Measurements from ENCODE around the gene MAGI2. TPM values are rescaled to one million over a fixed set of nuclear protein-coding genes. Genes with fewer than 3 reads are reported as not detected.
"Not testable (repeated sequence)": the region's sequence is repeated elsewhere in the genome, so short reads cannot be mapped to it uniquely, and the experiment has no call there.

Gene MAGI2
- total and polyA plus RNA-seq, 4 donors, result 0.37 to 4.1 (median 1.4) TPM

DNA sequence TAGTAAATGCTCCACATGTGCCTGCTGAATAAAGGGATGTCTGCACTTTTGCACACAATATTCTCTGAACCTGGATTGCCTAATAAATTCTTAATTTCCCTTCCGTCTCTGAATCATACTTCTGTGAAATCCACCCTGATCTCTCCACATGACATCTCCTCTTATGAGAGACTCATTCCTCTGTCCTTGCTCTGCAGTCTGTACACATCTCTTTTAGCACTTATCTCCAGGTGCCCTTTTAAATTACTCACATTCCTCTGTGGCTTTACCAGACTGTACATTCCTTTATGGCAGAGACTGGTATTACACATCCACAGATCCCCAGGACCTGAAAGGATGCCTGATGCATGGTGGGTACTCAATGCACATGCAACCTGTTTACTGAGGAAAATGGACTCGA lies 1127.3 kb downstream of the MAGI2 start:
- 92% methylated on average over 2 of the region's 2 CpGs for WGBS
- no peak for TF ChIP-seq TAF1 (conservative IDR thresholded peaks at IDR 0.05)
- TF ChIP-seq, protein P1, sequence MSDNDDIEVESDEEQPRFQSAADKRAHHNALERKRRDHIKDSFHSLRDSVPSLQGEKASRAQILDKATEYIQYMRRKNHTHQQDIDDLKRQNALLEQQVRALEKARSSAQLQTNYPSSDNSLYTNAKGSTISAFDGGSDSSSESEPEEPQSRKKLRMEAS (IDR thresholded peaks at IDR 0.05), result no peak
- TF ChIP-seq RAD21 (IDR thresholded peaks at IDR 0.05), result no peak
- TF ChIP-seq HNF4A (conservative IDR thresholded peaks at IDR 0.05), result no peak
- TF ChIP-seq SP1 (IDR thresholded peaks at IDR 0.05), result no peak
- TF ChIP-seq GABPA (IDR thresholded peaks at IDR 0.05 in 1 of 2, conservative IDR thresholded peaks at IDR 0.05 in 1 of 2), result no peak
- TF ChIP-seq, protein P2, sequence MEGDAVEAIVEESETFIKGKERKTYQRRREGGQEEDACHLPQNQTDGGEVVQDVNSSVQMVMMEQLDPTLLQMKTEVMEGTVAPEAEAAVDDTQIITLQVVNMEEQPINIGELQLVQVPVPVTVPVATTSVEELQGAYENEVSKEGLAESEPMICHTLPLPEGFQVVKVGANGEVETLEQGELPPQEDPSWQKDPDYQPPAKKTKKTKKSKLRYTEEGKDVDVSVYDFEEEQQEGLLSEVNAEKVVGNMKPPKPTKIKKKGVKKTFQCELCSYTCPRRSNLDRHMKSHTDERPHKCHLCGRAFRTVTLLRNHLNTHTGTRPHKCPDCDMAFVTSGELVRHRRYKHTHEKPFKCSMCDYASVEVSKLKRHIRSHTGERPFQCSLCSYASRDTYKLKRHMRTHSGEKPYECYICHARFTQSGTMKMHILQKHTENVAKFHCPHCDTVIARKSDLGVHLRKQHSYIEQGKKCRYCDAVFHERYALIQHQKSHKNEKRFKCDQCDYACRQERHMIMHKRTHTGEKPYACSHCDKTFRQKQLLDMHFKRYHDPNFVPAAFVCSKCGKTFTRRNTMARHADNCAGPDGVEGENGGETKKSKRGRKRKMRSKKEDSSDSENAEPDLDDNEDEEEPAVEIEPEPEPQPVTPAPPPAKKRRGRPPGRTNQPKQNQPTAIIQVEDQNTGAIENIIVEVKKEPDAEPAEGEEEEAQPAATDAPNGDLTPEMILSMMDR (IDR thresholded peaks at IDR 0.05; ENCODE audit: low read depth, low read length, missing input control), result no peak
- no peak for TF ChIP-seq JUND (IDR thresholded peaks at IDR 0.05)
- no peak for TF ChIP-seq FOXA2 (IDR thresholded peaks at IDR 0.05)
- TF ChIP-seq, protein P3, sequence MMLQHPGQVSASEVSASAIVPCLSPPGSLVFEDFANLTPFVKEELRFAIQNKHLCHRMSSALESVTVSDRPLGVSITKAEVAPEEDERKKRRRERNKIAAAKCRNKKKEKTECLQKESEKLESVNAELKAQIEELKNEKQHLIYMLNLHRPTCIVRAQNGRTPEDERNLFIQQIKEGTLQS (IDR thresholded peaks at IDR 0.05), result no peak
- TF ChIP-seq, protein P4, sequence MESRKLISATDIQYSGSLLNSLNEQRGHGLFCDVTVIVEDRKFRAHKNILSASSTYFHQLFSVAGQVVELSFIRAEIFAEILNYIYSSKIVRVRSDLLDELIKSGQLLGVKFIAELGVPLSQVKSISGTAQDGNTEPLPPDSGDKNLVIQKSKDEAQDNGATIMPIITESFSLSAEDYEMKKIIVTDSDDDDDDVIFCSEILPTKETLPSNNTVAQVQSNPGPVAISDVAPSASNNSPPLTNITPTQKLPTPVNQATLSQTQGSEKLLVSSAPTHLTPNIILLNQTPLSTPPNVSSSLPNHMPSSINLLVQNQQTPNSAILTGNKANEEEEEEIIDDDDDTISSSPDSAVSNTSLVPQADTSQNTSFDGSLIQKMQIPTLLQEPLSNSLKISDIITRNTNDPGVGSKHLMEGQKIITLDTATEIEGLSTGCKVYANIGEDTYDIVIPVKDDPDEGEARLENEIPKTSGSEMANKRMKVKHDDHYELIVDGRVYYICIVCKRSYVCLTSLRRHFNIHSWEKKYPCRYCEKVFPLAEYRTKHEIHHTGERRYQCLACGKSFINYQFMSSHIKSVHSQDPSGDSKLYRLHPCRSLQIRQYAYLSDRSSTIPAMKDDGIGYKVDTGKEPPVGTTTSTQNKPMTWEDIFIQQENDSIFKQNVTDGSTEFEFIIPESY (IDR thresholded peaks at IDR 0.05), result no peak
- TF ChIP-seq HNF4G (IDR thresholded peaks at IDR 0.05), result no peak
- TF ChIP-seq, protein P5, sequence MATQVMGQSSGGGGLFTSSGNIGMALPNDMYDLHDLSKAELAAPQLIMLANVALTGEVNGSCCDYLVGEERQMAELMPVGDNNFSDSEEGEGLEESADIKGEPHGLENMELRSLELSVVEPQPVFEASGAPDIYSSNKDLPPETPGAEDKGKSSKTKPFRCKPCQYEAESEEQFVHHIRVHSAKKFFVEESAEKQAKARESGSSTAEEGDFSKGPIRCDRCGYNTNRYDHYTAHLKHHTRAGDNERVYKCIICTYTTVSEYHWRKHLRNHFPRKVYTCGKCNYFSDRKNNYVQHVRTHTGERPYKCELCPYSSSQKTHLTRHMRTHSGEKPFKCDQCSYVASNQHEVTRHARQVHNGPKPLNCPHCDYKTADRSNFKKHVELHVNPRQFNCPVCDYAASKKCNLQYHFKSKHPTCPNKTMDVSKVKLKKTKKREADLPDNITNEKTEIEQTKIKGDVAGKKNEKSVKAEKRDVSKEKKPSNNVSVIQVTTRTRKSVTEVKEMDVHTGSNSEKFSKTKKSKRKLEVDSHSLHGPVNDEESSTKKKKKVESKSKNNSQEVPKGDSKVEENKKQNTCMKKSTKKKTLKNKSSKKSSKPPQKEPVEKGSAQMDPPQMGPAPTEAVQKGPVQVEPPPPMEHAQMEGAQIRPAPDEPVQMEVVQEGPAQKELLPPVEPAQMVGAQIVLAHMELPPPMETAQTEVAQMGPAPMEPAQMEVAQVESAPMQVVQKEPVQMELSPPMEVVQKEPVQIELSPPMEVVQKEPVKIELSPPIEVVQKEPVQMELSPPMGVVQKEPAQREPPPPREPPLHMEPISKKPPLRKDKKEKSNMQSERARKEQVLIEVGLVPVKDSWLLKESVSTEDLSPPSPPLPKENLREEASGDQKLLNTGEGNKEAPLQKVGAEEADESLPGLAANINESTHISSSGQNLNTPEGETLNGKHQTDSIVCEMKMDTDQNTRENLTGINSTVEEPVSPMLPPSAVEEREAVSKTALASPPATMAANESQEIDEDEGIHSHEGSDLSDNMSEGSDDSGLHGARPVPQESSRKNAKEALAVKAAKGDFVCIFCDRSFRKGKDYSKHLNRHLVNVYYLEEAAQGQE (IDR thresholded peaks at IDR 0.05), result no peak
- Histone ChIP-seq H3K36me3 (ENCODE audit: control insufficient read depth in 4 of 4, insufficient read depth in 3 of 4, low read depth in 1 of 4, low read length in 3 of 4) (no peaks in the 10 kb centered on the region), H3K27me3 (ENCODE audit: control insufficient read depth in 4 of 4, insufficient read depth in 4 of 4, low read length in 3 of 4) (no peaks in the 10 kb centered on the region), H3K9me3 (ENCODE audit: control insufficient read depth in 4 of 4, low read length in 3 of 4) (no peaks in the 10 kb centered on the region), H3K9ac (ENCODE audit: low read depth in 1 of 2, low read length in 2 of 2) (no peak overlapping the region), H3K4me3 (ENCODE audit: low read depth in 1 of 3, low read length in 3 of 3) (no peak overlapping the region), H3K4me1 (ENCODE audit: control insufficient read depth in 4 of 4, insufficient read depth in 4 of 4, low read length in 3 of 4) (no peaks in the 10 kb centered on the region), H3K27ac (ENCODE audit: low read depth in 1 of 2, low read length in 2 of 2) (no peak overlapping the region)
- DNase-seq (ENCODE audit: low spot score), result no peak

DNA sequence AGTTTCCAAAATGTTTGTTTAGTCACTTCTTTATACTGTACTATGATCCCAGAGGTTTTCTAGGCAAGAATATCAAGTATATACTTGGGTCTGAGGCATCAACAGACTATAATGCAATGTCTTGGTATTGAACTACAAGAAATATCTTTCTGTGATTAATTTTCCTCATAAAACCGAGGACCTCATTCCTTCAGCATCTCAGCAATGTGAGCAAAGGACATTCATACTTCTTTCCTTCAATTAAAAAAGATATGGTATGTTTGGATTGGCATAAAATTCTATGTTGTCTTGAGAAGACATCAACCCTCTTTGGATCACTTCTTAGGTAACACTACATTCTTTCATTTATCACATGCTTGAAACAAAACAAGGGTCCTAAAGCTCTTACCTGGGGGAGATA lies 1130.3 kb downstream of the MAGI2 start:
- DNase-seq (ENCODE audit: low spot score), result no peak
- Histone ChIP-seq H3K4me3 (ENCODE audit: low read depth in 1 of 3, low read length in 3 of 3) (no peak overlapping the region), H3K27me3 (ENCODE audit: control insufficient read depth in 4 of 4, insufficient read depth in 4 of 4, low read length in 3 of 4) (no peaks in the 10 kb centered on the region), H3K9ac (ENCODE audit: low read depth in 1 of 2, low read length in 2 of 2) (no peak overlapping the region), H3K36me3 (ENCODE audit: control insufficient read depth in 4 of 4, insufficient read depth in 3 of 4, low read depth in 1 of 4, low read length in 3 of 4) (no peaks in the 10 kb centered on the region), H3K9me3 (ENCODE audit: control insufficient read depth in 4 of 4, low read length in 3 of 4) (no peaks in the 10 kb centered on the region), H3K27ac (ENCODE audit: low read depth in 1 of 2, low read length in 2 of 2) (no peak overlapping the region), H3K4me1 (ENCODE audit: control insufficient read depth in 4 of 4, insufficient read depth in 4 of 4, low read length in 3 of 4) (no peaks in the 10 kb centered on the region)
- WGBS, result 73% methylated on average over 1 of the region's 1 CpG
- no peak for TF ChIP-seq SP1 (IDR thresholded peaks at IDR 0.05)
- TF ChIP-seq NR2F2 (IDR thresholded peaks at IDR 0.05), result no peak

DNA sequence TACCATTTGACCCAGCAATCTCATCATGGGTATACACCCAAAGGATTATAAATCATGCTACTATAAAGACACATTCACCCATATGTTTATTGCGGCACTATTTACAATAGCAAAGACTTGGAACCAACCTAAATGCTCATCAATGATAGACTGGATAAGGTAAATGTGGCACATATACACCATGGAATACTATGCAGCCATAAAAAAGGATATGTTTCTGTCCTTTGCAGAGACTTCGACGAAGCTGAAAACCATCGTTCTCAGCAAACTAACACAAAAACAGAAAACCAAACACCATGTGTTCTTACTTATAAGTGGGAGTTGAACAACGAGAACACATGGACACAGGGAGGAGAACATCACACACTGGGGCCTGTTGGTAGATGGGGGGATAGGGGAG lies 1131.2 kb downstream of the MAGI2 start:
- not testable (repeated sequence) for H3K27me3 ChIP-seq (ENCODE audit: control insufficient read depth in 4 of 4, insufficient read depth in 4 of 4, low read length in 3 of 4); H3K9me3 ChIP-seq (ENCODE audit: control insufficient read depth in 4 of 4, low read length in 3 of 4); H3K4me3 ChIP-seq (ENCODE audit: low read depth in 1 of 3, low read length in 3 of 3); H3K4me1 ChIP-seq (ENCODE audit: control insufficient read depth in 4 of 4, insufficient read depth in 4 of 4, low read length in 3 of 4); DNase-seq (ENCODE audit: low spot score); H3K36me3 ChIP-seq (ENCODE audit: control insufficient read depth in 4 of 4, insufficient read depth in 3 of 4, low read depth in 1 of 4, low read length in 3 of 4); H3K27ac ChIP-seq (ENCODE audit: low read depth in 1 of 2, low read length in 2 of 2); H3K9ac ChIP-seq (ENCODE audit: low read depth in 1 of 2, low read length in 2 of 2)
- WGBS, result 92% methylated on average over 5 of the region's 5 CpGs

Measured in liver (tissue), 9 donors.